ENCODE results near the gene CHCHD6. TPM values are rescaled to one million over a fixed set of nuclear protein-coding genes. Genes with fewer than 3 reads are reported as not detected.
A peak's percentile ranks its signal among the peaks of the same experiment; 100 is the strongest.

CHCHD6 gene
- total and polyA plus RNA-seq, 2 donors (not counting 3 experiments of a cell fraction or from before 2014, with no cell fraction given): 8.4 to 10.1 TPM

DNA sequence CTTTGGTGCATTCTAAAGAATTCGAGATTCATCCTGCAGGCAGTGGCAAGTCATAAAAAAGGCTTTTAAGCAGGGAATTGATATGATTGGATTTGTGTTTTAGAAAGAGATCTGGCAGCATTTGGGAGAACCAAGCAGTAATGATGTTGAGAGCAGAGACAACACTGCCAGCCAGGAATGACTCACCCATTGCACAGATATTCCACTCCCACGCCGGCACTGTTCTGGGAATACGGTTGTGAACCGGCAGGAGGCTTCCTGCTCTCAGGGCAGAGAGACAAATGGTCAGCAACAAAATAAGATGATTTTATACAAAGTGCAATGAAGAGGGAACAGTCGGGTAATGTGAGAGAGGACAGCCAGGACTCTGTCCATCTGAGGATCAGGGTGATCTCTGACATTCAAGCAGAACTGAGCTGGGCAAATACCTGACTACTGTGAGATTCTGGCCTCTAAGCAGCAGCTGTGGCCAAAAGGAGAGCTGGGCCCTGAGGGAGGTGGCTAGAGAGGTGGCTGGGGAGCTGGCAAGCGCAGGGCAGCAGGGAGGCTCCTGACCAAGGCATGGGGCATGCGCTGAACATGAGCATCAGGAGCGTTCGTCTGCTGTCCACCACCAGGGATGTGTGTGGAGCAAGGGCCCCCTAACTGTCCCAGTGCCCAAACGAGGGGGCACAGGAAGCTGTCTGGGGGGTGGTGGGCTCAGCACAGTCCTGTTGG is 222.8 kb downstream of the CHCHD6 start:
- TF ChIP-seq GATA2 (IDR thresholded peaks at IDR 0.05; ENCODE audit: insufficient read depth, insufficient read length, low read depth, low read length): no peak
- peak; percentile 16 to 30 for TF ChIP-seq CTCF (IDR thresholded peaks at IDR 0.05; ENCODE audit: extremely low read depth in 1 of 2, insufficient read depth in 1 of 2, low read depth in 1 of 2, low read length in 2 of 2)
- TF ChIP-seq FOS (IDR thresholded peaks at IDR 0.05; ENCODE audit: borderline replicate concordance, insufficient read depth, low read length): peak; percentile 93
- TF ChIP-seq JUN (IDR thresholded peaks at IDR 0.05; ENCODE audit: borderline replicate concordance, insufficient read depth, insufficient read length, low read depth): peak; percentile 85
- no TSS peak for BruUV-seq (replicated peaks)
- Histone ChIP-seq H3K27ac (ENCODE audit: insufficient read depth, low read depth, low read length) (peak overlapping the region; percentile 40), H3K36me3 (ENCODE audit: control insufficient read depth in 2 of 2, extremely low read depth in 1 of 2, insufficient read depth in 2 of 2, low read length in 2 of 2) (no peaks in the 10 kb centered on the region), H4K20me1 (replicated peaks; ENCODE audit: control insufficient read depth, extremely low read depth, insufficient read depth, low read length) (peaks cover 3% of the 10 kb centered on the region), H3K4me1 (ENCODE audit: control insufficient read depth, extremely low read depth, insufficient read depth, low read length) (peaks cover 44% of the 10 kb centered on the region), H3K4me2 (ENCODE audit: insufficient read depth, low read length) (peak overlapping the region; percentile 62), H3K9me3 (replicated peaks; ENCODE audit: control insufficient read depth, insufficient read depth, low read length) (no peaks in the 10 kb centered on the region), H3K4me3 (replicated peaks in 1 of 3; ENCODE audit: insufficient read depth in 1 of 3, low read depth in 1 of 3, low read length in 3 of 3) (no peak overlapping the region), H2AFZ (ENCODE audit: low read depth, low read length) (no peak overlapping the region), H3K9me1 (replicated peaks; ENCODE audit: control insufficient read depth, extremely low read depth, insufficient read depth, low read length) (no peaks in the 10 kb centered on the region), H3K9ac (replicated peaks; ENCODE audit: extremely low read depth, insufficient read depth, low read length) (no peak overlapping the region), H3K27me3 (ENCODE audit: control insufficient read depth in 2 of 2, insufficient read depth in 2 of 2, low read length in 2 of 2) (peaks cover 3 to 29% of the 10 kb centered on the region in 2 experiments), H3K79me2 (ENCODE audit: control insufficient read depth, insufficient read depth, low read length) (no peaks in the 10 kb centered on the region)
- FAIRE-seq: peak; percentile 98
- ChIA-PET POLR2A (no interaction called here), CTCF (interaction anchor here (0.9 to 2.2 kb wide), 14 partner anchors 9 to 175 kb away, joined by 3 to 12 read pairs (median 3); partner anchors contain the start of gene PLXNA1)
- dilution Hi-C loops (cut with MboI; ENCODE audit: extremely low pct_ligation_motif_present, low sequenced_read_pairs) (no loop called here), intact Hi-C loops (cut with micrococcal nuclease) (loop anchor here (1.0 to 5.0 kb wide), 2 partner anchors 33 to 530 kb away; no protein-coding TSS in a partner anchor)
- peak; percentile 88 for DNase-seq (ENCODE audit: low read depth, low spot score)

Data from endothelial cell of umbilical vein (primary cell).